Testis (tissue), 3 donors: ENCODE data around the gene FOXI1. TPM values are rescaled to one million over a fixed set of nuclear protein-coding genes. Genes with fewer than 3 reads are reported as not detected.
A peak's percentile ranks its signal among the peaks of the same experiment; 100 is the strongest.

ENCODE experiments used
- DNase-seq: peaks from one replicate; pipeline ENCODE4 v3.0.0-alpha.2; 2019
- H3K27ac ChIP-seq, 2 donors: fragments of 200-600 bp; sonication (generic); one replicate each; pipeline ENCODE4 v1.5.1; 2019
- H3K27me3 ChIP-seq: fragments of 200-600 bp; sonication (generic); one replicate; pipeline ENCODE4 v1.5.1; 2019
- H3K36me3 ChIP-seq: fragments of 200-600 bp; sonication (generic); one replicate; pipeline ENCODE4 v1.5.1; 2017; ENCODE audit warnings: low read depth; ENCODE audit errors: missing control alignments
- H3K4me1 ChIP-seq: fragments of 200-600 bp; sonication (generic); one replicate; pipeline ENCODE4 v1.5.1; 2019
- H3K4me3 ChIP-seq, 2 donors: fragments of 200-600 bp; sonication (generic); one replicate each; pipeline ENCODE4 v1.5.1; 2017 to 2019
- H3K9me3 ChIP-seq: fragments of 200-600 bp; sonication (generic); one replicate; pipeline ENCODE4 v1.5.1; 2017
- POLR2A ChIP-seq: fragments of 450-650 bp; IDR thresholded peaks from one replicate; pipeline ENCODE4 v1.6.1; 2017; ENCODE audit warnings: antibody characterized with exemption, mild to moderate bottlenecking, moderate library complexity
- WGBS, 2 donors: methylation state at CpG; one replicate each; pipeline ENCODE4 v1.1.5; 2018; 5-methylcytosine and 5-hydroxymethylcytosine counted together
- intact Hi-C: fragments of 100-400 bp; cut with DNase I; formaldehyde crosslinking; loops from one replicate; pipeline ENCODE4 v1.15.1; 2023; ENCODE audit warnings: low total_unique reads
- polyA plus RNA-seq: library from polyadenylated mRNA; stranded (reverse); fragments of 350-450 nt; fragmentation: Illumina TruSeq; extraction: RNeasy Lipid Tissue Mini Kit (QIAGEN cat#74804); gene quantifications from one replicate; pipeline ENCODE4 v1.2.3, GENCODE V29; 2014; ENCODE audit warnings: low read depth, low replicate concordance; ENCODE audit not compliant: insufficient read depth
- total RNA-seq, 2 donors: library from RNA; depleted of rRNA; stranded (reverse); fragments of >200 nt; gene quantifications; one replicate each; pipeline ENCODE4 v1.2.3, GENCODE V29; 2016
- TF ChIP-seq, protein P1 (sequence below), 3 experiments: fragments of 450-650 bp in 2 of 3; fragments of 200-600 bp in 1 of 3; sonication (generic) in 1 of 3; IDR thresholded peaks; one replicate each; pipeline ENCODE4 v1.5.1; 2016 to 2019; ENCODE audit warnings: antibody characterized with exemption in 3 of 3, mild to moderate bottlenecking in 2 of 3, moderate library complexity in 1 of 3

Gene FOXI1
- total and polyA plus RNA-seq, 3 donors from 2014 or later: 0.19 to 0.26 TPM; not detected in 1

DNA sequence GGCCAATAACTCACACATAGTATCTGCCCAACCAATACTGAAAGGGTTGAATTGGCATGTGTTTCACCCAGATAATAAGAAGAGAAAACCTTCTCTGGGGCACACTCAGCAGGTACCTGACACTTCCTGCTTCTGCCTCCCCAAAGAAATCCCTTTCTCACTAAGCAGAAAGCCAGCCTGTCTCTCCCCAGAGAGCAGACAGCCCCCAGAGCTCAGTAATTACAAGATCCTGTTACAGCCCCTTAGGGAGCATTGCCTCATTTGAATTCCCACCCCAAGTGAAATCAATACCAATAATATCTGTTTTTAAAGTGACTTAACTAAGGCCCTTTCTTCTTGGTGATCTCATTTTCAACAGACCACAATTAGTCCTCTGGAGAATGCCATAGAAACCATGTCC, 38.5 kb upstream of the FOXI1 start:
- H3K9me3 ChIP-seq: no peaks in the 10 kb centered on the region
- H3K36me3 ChIP-seq: no peaks in the 10 kb centered on the region
- H3K4me3 ChIP-seq: no peak overlapping the region
- no peaks in the 10 kb centered on the region for H3K27me3 ChIP-seq
- intact Hi-C loops: no loop called here
- no peaks in the 10 kb centered on the region for H3K4me1 ChIP-seq
- DNase-seq: no peak
- H3K27ac ChIP-seq: no peak overlapping the region
- TF ChIP-seq POLR2A: no peak
- TF ChIP-seq, protein P1, sequence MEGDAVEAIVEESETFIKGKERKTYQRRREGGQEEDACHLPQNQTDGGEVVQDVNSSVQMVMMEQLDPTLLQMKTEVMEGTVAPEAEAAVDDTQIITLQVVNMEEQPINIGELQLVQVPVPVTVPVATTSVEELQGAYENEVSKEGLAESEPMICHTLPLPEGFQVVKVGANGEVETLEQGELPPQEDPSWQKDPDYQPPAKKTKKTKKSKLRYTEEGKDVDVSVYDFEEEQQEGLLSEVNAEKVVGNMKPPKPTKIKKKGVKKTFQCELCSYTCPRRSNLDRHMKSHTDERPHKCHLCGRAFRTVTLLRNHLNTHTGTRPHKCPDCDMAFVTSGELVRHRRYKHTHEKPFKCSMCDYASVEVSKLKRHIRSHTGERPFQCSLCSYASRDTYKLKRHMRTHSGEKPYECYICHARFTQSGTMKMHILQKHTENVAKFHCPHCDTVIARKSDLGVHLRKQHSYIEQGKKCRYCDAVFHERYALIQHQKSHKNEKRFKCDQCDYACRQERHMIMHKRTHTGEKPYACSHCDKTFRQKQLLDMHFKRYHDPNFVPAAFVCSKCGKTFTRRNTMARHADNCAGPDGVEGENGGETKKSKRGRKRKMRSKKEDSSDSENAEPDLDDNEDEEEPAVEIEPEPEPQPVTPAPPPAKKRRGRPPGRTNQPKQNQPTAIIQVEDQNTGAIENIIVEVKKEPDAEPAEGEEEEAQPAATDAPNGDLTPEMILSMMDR (IDR thresholded peaks at IDR 0.05): no peak

DNA sequence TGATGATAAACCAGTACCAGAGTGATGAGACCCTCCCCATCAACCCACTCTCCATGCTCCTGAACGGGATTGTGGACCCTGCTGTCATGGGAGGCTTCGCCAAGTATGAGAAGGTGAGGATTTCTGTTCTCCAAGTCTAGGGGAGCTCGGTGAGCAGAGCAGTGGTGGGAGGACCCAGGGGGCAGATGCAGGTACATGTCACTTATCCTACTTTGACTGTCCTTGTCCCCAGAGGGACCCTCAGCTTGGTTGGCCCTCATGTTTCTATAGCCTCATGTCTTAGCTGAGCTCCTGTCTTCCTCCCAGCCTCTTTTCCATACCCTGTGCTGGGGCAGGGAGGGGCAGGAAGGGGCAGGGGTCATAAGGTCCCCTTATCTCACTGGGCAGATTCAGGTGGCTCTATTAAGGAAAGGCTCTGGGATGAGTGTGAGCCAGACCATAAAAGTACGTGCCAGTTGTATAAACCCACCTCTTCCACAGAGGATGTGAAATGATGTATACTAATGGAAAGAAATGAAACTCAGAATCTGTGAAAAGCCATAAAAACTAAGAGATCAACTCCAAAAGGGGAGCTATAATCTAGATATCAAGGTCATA, 38.0 kb upstream of the FOXI1 start:
- WGBS, 2 donors: 85% methylated on average over 4 of the region's 4 CpGs
- intact Hi-C loops: no loop called here

DNA sequence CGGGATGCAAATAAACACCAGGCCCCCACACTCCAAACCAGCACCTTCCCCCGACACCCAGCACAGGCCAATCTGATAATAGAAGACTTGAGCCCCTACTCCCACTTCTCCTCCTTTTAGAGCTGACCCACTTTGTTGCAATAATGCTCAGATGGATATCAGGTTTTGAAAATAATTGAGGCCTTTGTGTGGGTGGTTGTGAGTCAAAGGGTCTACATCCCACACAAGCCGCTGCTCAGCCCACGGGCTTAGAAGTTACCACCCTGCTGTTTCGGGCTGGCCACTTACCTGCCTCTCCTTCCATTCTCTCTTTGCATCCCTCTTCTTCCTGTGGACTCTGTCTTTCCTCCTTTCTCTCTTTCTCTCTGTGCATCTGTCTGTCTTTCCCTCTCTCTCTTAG, 36.2 kb upstream of the FOXI1 start:
- Histone ChIP-seq H3K27me3 (no peaks in the 10 kb centered on the region), H3K4me1 (no peaks in the 10 kb centered on the region), H3K9me3 (no peaks in the 10 kb centered on the region), H3K36me3 (no peaks in the 10 kb centered on the region), H3K27ac (no peak overlapping the region), H3K4me3 (no peak overlapping the region)
- intact Hi-C loops: no loop called here
- no peak for DNase-seq
- TF ChIP-seq, protein P1 (IDR thresholded peaks at IDR 0.05): no peak
- no peak for TF ChIP-seq POLR2A
- WGBS, 2 donors: 64 to 86% methylated on average over 5 of the region's 5 CpGs

More for the DNA sequence above, 38.0 kb upstream of the FOXI1 start:
- H3K27ac ChIP-seq: no peak overlapping the region
- H3K27me3 ChIP-seq: no peaks in the 10 kb centered on the region
- no peak for DNase-seq
- H3K36me3 ChIP-seq: no peaks in the 10 kb centered on the region
- H3K4me1 ChIP-seq: no peaks in the 10 kb centered on the region
- TF ChIP-seq, protein P1 (IDR thresholded peaks at IDR 0.05): no peak
- no peak for TF ChIP-seq POLR2A
- H3K9me3 ChIP-seq: no peaks in the 10 kb centered on the region
- H3K4me3 ChIP-seq: no peak overlapping the region

DNA sequence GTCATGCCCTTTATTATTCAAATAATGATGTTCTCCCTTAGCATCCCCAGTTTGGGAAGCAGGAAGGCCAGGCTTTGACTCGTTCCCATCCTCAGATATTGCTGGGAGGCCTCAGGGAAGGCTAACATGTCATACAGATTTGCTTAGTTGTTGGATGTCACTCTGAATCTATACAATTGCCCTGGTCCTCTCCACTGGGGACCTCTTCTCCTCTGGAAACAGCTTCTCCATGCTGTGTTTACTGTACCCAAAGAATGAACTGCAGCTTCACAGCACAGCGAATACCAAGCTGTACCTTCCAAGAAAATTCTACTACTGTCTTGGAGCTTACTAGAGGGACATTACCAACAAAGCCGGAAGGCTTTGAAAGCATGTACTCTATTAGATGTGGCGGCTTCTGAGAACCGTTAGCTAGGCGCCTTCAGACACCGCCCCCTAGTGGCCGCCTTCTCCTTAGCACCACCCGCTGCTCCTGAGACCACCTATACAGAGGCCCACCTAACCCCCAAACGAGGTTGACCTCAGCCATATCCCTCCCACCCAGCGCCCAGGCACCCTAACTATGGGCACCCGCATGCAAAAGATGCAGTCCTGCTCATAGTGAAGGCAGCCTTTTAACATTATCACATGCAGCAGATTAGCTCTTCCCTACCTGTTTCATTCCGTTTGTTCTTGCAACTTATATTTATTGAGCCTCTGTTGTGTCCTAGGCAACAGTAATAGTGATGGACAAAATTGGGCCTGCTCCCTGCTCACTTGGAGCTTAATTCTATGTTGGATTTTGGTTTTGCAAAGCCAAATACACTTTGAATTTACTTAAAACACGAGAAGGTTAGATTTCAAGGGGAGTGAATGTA, 34.9 kb upstream of the FOXI1 start:
- 49% methylated on average over 11 to 14 of the region's 14 CpGs for WGBS, 2 donors
- Histone ChIP-seq H3K4me3 (no peak overlapping the region), H3K27me3 (no peaks in the 10 kb centered on the region), H3K9me3 (no peaks in the 10 kb centered on the region), H3K4me1 (no peaks in the 10 kb centered on the region), H3K27ac (no peak overlapping the region), H3K36me3 (no peaks in the 10 kb centered on the region)
- intact Hi-C loops: no loop called here
- DNase-seq: peak; percentile 78
- TF ChIP-seq POLR2A: no peak
- TF ChIP-seq, protein P1 (IDR thresholded peaks at IDR 0.05): peak; percentile 28 to 84 (median 29)
